GM19023 (cell line): ENCODE results near the gene DYNLT2B.
A peak's percentile ranks its signal among the peaks of the same experiment; 100 is the strongest.
"Not testable (repeated sequence)": the region's sequence is repeated elsewhere in the genome, so short reads cannot be mapped to it uniquely, and the experiment has no call there.

Experiments
- ATAC-seq: cut with Tn5 transposase; IDR thresholded peaks from one replicate; pipeline ENCODE4 v1.9.1; 2021; ENCODE audit warnings: mild to moderate bottlenecking, moderate library complexity; ENCODE audit not compliant: unreplicated experiment

Gene DYNLT2B

GRCh38 chr3:196274585-196274984, 43.5 kb downstream of the DYNLT2B start:
- ATAC-seq, result peak; percentile 88

- ATAC-seq, result no peak
Measured at GRCh38 chr3:196273655-196274054, 44.4 kb downstream of the DYNLT2B start.

GRCh38 chr3:196272826-196273225, 45.2 kb downstream of the DYNLT2B start:
- ATAC-seq, result no peak

GRCh38 chr3:196270499-196270898, 47.5 kb downstream of the DYNLT2B start:
- ATAC-seq, result no peak

- ATAC-seq, result no peak
Measured at GRCh38 chr3:196268284-196269163, 49.5 kb downstream of the DYNLT2B start.

- ATAC-seq, result no peak
Measured at GRCh38 chr3:196263819-196264218, 54.2 kb downstream of the DYNLT2B start.

- no peak for ATAC-seq
Measured at GRCh38 chr3:196260784-196261183, 57.3 kb downstream of the DYNLT2B start.

GRCh38 chr3:196255776-196256175, 62.3 kb downstream of the DYNLT2B start:
- no peak for ATAC-seq

- ATAC-seq, result no peak
Measured at GRCh38 chr3:196254376-196255283, 63.4 kb downstream of the DYNLT2B start.

- no peak for ATAC-seq
Measured at GRCh38 chr3:196251918-196252317, 66.1 kb downstream of the DYNLT2B start.

- no peak for ATAC-seq
Measured at GRCh38 chr3:196246612-196247308, 71.3 kb downstream of the DYNLT2B start.

- not testable (repeated sequence) for ATAC-seq
Measured at GRCh38 chr3:196244166-196244565, 73.9 kb downstream of the DYNLT2B start.

- no peak for ATAC-seq
Measured at GRCh38 chr3:196241704-196242103, 76.3 kb downstream of the DYNLT2B start.
